GM12892 (cell line): ENCODE results near the gene ADD1.

Source experiments
- DNase-seq: peaks from one replicate; pipeline ENCODE4 v3.0.0; 2011; ENCODE audit not compliant: insufficient read length
- FAIRE-seq: peaks from 2 replicates; lab custom pipeline; 2011; peaks lifted over from hg19 to GRCh38; lab: Jason Lieb, UNC
- POLR2A ChIP-seq: IDR thresholded peaks from 2 replicates; pipeline ENCODE4 v1.6.1; 2011; ENCODE audit warnings: low read depth, low read length, control low read depth
- POLR2AphosphoS5 ChIP-seq: IDR thresholded peaks from 2 replicates; pipeline ENCODE4 v1.6.1; 2011; ENCODE audit warnings: low read depth, low read length, control low read depth
- TAF1 ChIP-seq: IDR thresholded peaks from 2 replicates; pipeline ENCODE4 v1.6.1; 2011; ENCODE audit warnings: low read depth, mild to moderate bottlenecking, control low read depth, low read length, borderline replicate concordance

The ADD1 gene

GRCh38 chr4:2824836-2825381 is 18.7 kb upstream of the ADD1 start:
- TF ChIP-seq TAF1 (no peak), POLR2A (no peak), POLR2AphosphoS5 (no peak)
- peak; percentile 19 for DNase-seq
- FAIRE-seq, result no peak

- DNase-seq, result peak; percentile 13
- TF ChIP-seq TAF1, result no peak
- no peak for TF ChIP-seq POLR2A
- TF ChIP-seq POLR2AphosphoS5, result no peak
- FAIRE-seq, result no peak
Observed at GRCh38 chr4:2825740-2826139, 17.9 kb upstream of the ADD1 start.

GRCh38 chr4:2827071-2827873 is 16.4 kb upstream of the ADD1 start:
- FAIRE-seq (no peak), DNase-seq (peak; percentile 13)
- TF ChIP-seq POLR2A, result no peak
- TF ChIP-seq POLR2AphosphoS5, result no peak
- TF ChIP-seq TAF1, result no peak

- TF ChIP-seq TAF1, result no peak
- no peak for TF ChIP-seq POLR2A
- TF ChIP-seq POLR2AphosphoS5, result no peak
- FAIRE-seq (no peak), DNase-seq (peak; percentile 19)
Observed at GRCh38 chr4:2827874-2828751, 15.5 kb upstream of the ADD1 start.

- DNase-seq (peak; percentile 19), FAIRE-seq (no peak)
- TF ChIP-seq POLR2AphosphoS5 (no peak), POLR2A (no peak), TAF1 (no peak)
Observed at GRCh38 chr4:2828758-2829181, 14.9 kb upstream of the ADD1 start.

GRCh38 chr4:2829321-2829932 is 14.2 kb upstream of the ADD1 start:
- FAIRE-seq, result no peak
- DNase-seq, result peak; percentile 17
- no peak for TF ChIP-seq TAF1
- TF ChIP-seq POLR2A, result no peak
- no peak for TF ChIP-seq POLR2AphosphoS5

- FAIRE-seq (no peak), DNase-seq (peak; percentile 13)
- TF ChIP-seq POLR2A, result no peak
- TF ChIP-seq TAF1, result no peak
- TF ChIP-seq POLR2AphosphoS5, result no peak
Observed at GRCh38 chr4:2829933-2830451, 13.7 kb upstream of the ADD1 start.

GRCh38 chr4:2830632-2831610 is 12.7 kb upstream of the ADD1 start:
- FAIRE-seq, result no peak
- peak; percentile 10 for DNase-seq

GRCh38 chr4:2831611-2832308 is 11.9 kb upstream of the ADD1 start:
- peak; percentile 65 for FAIRE-seq
- TF ChIP-seq TAF1 (no peak), POLR2AphosphoS5 (no peak), POLR2A (no peak)
- DNase-seq, result peak; percentile 21

More at GRCh38 chr4:2830632-2831610, 12.7 kb upstream of the ADD1 start:
- TF ChIP-seq POLR2A (0 out of 2 replicates have a peak, but pooled peaks have one; percentile 23), POLR2AphosphoS5 (no peak)
